H1 (cell line): ENCODE measurements around the gene CHD1. TPM values are rescaled to one million over a fixed set of nuclear protein-coding genes. Genes with fewer than 3 reads are reported as not detected.

Experiments used
- polyA plus RNA-seq, 7 experiments: library from polyadenylated mRNA; depleted of rRNA in 3 of 7; stranded (reverse) in 5 of 7; unstranded in 2 of 7; fragments of >200 nt in 5 of 7; fragments of 200-250 nt in 2 of 7; gene quantifications; 1 replicate in 5 of 7; 2 replicates in 1 of 7; 4 replicates in 1 of 7; pipeline versions ENCODE4 v1.2.1 to v1.2.3, GENCODE V29; 2011 to 2013; ENCODE audit warnings: missing spikeins in 2 of 7, mixed read lengths in 2 of 7
- total RNA-seq: library from RNA; stranded (reverse); fragmentation: NEBNext Ultra II Directional; extraction: Animal tissue kit (Norgen Biotek cat#: 25700); gene quantifications from 2 replicates; pipeline ENCODE4 v1.2.1, GENCODE V29; 2021
- TF ChIP-seq, protein P1 (sequence below): IDR thresholded peaks from 2 replicates; pipeline ENCODE4 v1.6.1; 2012; ENCODE audit warnings: inconsistent platforms

CHD1 gene
- total and polyA plus RNA-seq, 2 of the 8 experiments (the other 6 are each of a cell fraction or from before 2014, with no cell fraction given): 15.6 to 53.0 TPM

DNA sequence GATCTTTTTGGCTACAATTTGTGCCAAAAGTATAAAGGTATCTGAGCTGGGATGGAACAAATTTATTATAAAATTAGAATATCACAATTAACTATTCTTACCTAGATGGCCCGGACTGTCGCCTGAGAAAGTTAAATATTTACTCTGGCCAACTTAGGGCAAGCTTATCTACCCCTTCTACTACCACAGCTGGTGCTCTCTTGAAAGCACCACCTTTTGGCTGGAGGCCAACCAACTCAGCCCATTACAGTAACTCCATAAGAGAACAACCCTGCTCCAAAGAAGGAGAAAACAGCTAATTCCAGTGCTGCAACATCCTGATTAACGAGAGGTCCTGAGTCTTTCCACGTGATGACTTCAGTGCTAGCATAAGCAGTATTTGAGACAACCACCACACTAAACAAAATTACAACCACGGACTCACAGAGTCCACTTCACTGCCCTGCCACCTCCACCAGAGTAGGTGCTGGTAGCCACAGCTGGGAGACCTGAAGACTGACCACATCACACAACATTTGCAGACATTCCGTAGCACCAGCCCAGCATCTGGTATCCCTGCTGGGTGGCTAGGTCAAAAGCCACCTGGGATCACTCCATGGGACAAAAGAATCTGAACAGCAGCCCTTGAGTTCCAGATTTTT lies 112.1 kb downstream of the CHD1 start (continued):
- TF ChIP-seq, protein P1, sequence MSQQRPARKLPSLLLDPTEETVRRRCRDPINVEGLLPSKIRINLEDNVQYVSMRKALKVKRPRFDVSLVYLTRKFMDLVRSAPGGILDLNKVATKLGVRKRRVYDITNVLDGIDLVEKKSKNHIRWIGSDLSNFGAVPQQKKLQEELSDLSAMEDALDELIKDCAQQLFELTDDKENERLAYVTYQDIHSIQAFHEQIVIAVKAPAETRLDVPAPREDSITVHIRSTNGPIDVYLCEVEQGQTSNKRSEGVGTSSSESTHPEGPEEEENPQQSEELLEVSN: no peak
- TF ChIP-seq, all 59 proteins: peak for 0
